Measurements from ENCODE around the gene BMP7.

DNA sequence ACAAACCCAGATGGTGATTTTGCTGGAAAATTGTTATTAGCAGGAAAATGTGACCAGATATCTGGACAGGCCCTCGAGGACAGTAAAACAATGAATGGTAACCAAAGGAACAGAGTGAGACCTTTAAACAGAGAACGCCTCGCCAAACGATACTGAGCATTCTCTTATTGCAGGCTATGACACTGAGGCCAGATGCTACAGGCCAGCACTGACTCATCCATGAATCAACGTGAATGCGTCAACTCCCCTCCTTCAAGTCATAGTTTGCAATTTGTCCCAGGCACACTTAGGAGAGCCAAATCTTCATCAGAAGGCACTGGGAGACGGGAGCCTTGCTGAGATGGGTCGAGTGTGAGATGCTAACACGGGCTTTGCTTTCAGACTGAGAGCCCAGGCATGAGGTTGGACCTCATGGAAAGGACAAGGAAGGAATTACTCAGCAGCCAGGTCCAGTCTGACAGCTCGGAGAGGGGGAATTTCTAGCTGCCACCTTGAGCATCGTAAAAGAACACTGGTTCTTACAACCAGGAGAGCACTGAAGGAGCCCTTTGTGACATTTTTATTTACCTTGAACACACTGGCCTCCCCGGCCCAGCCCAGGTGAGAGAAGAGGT, 60.7 kb downstream of the BMP7 start:
- TF ChIP-seq, protein P1, sequence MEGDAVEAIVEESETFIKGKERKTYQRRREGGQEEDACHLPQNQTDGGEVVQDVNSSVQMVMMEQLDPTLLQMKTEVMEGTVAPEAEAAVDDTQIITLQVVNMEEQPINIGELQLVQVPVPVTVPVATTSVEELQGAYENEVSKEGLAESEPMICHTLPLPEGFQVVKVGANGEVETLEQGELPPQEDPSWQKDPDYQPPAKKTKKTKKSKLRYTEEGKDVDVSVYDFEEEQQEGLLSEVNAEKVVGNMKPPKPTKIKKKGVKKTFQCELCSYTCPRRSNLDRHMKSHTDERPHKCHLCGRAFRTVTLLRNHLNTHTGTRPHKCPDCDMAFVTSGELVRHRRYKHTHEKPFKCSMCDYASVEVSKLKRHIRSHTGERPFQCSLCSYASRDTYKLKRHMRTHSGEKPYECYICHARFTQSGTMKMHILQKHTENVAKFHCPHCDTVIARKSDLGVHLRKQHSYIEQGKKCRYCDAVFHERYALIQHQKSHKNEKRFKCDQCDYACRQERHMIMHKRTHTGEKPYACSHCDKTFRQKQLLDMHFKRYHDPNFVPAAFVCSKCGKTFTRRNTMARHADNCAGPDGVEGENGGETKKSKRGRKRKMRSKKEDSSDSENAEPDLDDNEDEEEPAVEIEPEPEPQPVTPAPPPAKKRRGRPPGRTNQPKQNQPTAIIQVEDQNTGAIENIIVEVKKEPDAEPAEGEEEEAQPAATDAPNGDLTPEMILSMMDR (IDR thresholded peaks at IDR 0.05): no peak
- TF ChIP-seq EP300 (IDR thresholded peaks at IDR 0.05) (no peak), POLR2AphosphoS5 (IDR thresholded peaks at IDR 0.05) (peak in 2 of 3 donors; percentile 26 to 66)
